NCI-H345 treated with DMSO at 0.1 percent for 48 hours (cell line): Measurements from ENCODE around the gene NCS1.

Experiments
- DNase-seq: peaks from one replicate; lab custom pipeline; 2025; ENCODE audit not compliant: unreplicated experiment; lab: John Stamatoyannopoulos, UW

The NCS1 gene

GRCh38 chr9:130211548-130212226 lies 39.5 kb downstream of the NCS1 start:
- no peak for DNase-seq

- DNase-seq = no peak
These were observed 40.5 kb downstream of the NCS1 start for GRCh38 chr9:130212543-130213297.

- DNase-seq = no peak
These were observed 41.9 kb downstream of the NCS1 start for GRCh38 chr9:130213911-130214761.

- no peak for DNase-seq
These were observed 42.7 kb downstream of the NCS1 start for GRCh38 chr9:130214776-130215340.

- no peak for DNase-seq
These were observed 43.3 kb downstream of the NCS1 start for GRCh38 chr9:130215341-130216119.

DNA sequence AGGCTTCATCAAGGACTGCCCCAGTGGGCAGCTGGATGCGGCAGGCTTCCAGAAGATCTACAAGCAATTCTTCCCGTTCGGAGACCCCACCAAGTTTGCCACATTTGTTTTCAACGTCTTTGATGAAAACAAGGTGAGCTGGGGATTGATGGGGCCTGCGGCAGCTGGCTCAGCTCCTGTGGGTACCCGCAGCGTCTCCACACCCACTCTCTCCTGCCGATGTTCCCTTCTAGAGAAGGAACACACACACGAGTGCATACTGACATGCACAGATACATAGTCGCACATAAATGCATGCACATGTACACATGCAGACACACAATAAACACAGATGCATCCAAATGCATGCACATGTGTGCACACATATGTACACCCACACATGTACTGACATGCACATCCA lies 45.6 kb downstream of the NCS1 start:
- no peak for DNase-seq

DNA sequence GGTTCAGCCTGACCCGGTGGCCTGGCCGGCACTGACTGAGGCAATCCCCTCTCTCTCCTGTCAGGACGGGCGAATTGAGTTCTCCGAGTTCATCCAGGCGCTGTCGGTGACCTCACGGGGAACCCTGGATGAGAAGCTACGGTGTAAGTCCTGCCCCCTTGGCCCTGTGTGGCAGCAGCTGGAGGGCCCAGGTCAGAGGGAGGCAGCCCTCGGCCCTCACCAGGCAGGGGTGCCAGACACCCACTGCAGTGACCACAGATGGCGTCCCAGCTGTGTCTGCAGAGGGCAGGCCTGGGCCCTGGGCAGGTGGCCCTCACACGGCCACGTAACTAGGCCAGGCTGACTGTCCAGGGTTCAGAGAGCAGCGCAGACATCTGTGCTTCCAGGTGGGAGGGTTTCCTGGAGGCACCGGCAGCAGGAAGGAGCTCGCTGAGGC lies 47.5 kb downstream of the NCS1 start:
- no peak for DNase-seq

DNA sequence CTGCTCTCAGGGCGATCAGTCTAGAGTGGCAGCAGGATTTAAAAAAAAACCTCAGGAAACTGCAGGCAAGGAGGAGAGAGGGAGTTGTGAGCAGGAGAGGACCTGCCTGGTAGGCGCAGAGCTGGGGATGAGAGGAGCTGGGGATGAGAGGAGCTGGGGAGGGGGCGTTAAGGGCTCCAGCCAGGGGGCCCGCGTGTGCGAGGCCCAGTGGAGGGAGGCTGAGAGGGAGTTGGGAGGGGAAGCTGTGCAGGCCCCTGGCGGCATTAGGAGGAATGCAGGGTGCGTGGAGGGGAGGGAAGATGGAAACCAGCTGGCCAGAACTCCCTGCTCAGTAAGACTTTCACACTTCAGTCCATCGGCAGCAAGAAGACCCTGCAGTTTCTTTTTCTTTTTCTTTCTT lies 48.1 kb downstream of the NCS1 start:
- no peak for DNase-seq

DNA sequence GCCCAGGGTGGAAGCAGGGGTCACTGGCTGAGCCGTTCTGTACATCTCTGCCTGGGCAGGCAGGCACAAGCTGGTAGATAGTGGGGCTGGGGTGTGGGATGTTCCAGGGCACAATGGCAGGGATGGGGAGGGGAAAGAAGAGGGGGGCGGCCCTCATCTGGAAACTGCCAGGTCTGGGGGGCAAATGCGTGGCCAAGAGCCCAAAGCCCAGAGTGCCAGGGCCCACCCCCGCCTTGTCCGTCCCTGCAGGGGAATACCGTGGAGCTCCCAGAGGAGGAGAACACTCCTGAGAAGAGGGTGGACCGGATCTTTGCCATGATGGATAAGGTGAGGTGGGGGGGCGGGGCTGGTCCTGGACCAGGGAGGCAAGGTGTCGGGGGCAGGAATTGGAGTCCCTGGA lies 50.6 kb downstream of the NCS1 start:
- no peak for DNase-seq

- DNase-seq = no peak
These were observed 52.9 kb downstream of the NCS1 start for GRCh38 chr9:130225071-130225470.

GRCh38 chr9:130225586-130225985 lies 53.4 kb downstream of the NCS1 start:
- no peak for DNase-seq

- DNase-seq = no peak
These were observed 53.9 kb downstream of the NCS1 start for GRCh38 chr9:130226112-130226511.

GRCh38 chr9:130227833-130228232 lies 55.6 kb downstream of the NCS1 start:
- no peak for DNase-seq

DNA sequence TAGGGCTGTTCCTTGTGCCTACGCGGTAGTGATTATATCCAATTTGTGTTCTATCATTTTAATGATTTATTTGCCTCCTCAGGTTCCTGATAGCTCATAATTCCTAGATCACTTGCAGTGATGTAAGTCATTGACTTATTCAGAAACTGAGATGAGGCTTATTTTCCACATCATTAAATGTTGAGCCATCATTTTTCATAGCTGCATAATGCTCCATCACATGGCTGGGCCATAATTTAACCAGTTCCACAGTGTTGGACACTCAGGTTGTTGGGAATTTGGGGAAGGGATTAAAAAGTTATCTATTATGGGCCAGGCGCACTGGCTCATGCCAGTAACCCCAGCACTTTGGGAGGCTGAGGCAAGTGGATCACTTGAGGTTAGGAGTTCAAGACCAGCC lies 57.6 kb downstream of the NCS1 start:
- no peak for DNase-seq

GRCh38 chr9:130230631-130231030 lies 58.4 kb downstream of the NCS1 start:
- no peak for DNase-seq

DNA sequence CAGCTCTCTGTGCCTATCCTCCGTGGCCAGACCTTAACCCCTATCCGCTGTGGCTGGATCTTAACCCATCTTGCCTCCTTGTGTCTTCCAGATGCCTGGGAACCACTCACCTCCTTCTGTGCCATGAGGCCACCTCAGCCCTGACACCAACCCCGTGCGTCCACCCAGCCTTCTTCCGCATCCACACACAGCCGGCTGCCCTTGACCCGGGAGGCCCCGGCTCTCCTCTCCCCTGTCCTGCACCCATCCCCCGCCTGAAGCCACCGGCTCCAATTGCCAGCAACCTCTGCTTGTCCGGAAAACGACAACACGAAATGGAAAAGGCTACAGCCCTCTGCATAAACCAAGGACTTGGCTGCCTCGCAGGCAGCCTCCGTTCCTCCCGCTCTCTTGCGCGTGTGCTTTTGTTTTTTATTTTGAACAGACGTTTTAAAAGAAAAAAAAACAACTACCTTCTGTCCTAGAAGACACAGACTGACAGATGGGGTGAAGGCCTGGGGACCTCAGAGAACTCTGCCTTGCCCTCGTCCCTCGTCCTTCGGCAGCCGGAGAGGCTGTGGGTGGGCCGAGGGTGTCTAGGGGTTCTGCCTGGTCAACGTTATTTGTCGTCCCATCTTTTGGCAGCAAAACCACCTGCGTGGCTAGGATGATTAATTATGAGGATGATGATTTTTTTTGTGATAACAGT lies 60.8 kb downstream of the NCS1 start:
- DNase-seq = no peak

DNA sequence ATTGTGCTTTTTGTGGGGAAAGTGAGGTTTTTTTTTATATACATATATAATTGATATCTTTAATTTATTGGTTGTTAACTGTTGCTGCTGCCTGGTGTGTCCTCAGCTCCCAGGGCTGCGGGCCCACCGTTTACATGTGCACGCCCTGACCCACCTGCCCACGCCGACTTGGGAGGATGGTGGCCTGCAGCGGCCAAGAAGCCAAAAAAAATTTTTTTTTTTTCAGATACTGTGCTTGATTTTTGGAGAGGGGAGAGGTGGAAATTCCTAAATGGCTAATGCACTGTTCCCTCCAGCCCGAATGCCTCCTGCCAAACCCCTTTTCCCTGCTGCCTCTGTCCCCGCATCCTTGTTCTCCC lies 61.4 kb downstream of the NCS1 start:
- DNase-seq = no peak

DNA sequence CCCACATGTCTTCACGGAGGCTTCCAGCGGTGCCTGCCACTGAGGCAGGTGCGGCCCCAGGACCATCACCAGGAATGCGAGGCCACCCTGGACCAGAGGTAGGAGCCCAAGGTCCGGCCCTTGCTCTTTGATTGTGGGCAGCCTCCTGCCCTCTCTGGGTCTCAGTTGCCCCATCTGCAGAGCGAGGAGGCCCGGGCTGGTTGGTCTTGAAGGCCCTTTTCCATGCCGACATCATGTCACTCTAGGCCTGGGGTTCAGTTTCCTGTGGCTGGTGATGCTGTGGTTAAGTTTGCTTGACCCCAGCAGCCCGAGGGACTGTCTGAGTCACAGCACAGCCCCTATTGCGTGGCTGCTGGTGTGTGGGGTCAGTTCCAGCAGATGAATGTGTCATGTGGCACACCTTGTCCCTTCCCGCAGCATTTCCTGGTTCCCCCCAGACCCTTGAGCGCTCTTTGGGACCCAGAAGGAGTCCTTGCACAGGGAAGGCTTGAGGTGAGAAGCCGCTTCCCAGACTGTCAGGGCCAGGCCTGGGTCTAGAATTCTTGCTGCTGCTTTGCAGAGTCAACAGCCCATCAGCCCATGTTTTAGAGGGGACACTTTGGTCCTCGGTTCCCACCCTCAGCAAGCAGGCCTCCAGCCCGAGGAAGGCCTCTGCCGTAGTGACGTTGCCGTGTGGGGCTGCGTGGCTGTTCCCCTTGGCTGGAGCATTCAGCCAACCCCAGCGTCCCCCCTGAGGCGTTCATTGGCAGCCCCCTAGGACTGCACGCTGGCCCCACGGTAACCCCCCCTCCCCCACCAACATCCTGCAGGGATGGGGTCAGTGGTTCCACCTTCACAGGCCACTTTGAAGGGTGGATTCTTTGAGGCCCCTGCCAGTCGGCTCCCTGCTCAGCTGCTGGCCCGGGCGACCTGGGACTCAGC lies 62.4 kb downstream of the NCS1 start:
- DNase-seq = no peak
